ENCODE measurements around the gene HOXA3.

HOXA3 gene

GRCh38 chr7:27064159-27064558 is 88.2 kb downstream of the HOXA3 start:
- no peak for DNase-seq (ENCODE audit: extremely low read depth in 1 of 2, low read depth in 1 of 2)

- no peak for DNase-seq (ENCODE audit: extremely low read depth in 1 of 2, low read depth in 1 of 2)
These were observed 89.4 kb downstream of the HOXA3 start for GRCh38 chr7:27062946-27063345.
